GM12801 (cell line): ENCODE measurements around the gene BEGAIN.

ENCODE experiments used
- TF ChIP-seq, protein P1 (sequence below): IDR thresholded peaks from one replicate; pipeline ENCODE4 v1.5.1; 2011; ENCODE audit warnings: control low read depth; ENCODE audit not compliant: insufficient read length; ENCODE audit errors: extremely low read depth

The BEGAIN gene

DNA sequence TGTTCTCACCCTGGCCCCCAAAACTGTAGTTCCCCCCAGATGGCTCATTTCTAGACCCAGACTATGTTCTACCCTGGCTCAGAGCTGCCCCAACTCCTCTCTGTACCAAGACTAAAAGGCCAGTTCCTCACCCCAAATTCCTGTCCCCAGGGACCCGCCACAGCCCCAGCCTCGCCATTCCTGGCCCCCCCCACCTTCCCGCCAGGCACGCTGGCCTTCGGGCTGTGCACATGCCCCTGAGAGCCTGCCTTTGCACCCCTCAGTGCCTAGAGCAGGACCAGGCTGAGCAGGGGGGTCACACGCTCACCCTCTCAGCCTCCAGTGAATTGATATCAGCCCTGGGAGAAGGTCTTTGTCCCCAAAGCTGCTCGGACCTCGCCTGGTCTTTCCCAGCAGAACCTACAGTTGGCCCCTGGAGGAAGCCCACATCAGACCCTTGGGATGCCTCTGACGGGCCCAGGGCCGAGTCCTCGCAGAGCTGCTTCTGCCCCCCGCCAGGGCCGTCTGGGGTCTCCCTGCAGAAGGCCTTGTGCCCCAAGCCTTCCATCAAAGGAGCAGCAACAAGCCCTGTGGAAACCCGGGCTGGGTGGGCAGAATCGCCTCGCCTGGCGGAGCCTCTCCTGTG is 32.4 kb downstream of the BEGAIN start:
- TF ChIP-seq, protein P1, sequence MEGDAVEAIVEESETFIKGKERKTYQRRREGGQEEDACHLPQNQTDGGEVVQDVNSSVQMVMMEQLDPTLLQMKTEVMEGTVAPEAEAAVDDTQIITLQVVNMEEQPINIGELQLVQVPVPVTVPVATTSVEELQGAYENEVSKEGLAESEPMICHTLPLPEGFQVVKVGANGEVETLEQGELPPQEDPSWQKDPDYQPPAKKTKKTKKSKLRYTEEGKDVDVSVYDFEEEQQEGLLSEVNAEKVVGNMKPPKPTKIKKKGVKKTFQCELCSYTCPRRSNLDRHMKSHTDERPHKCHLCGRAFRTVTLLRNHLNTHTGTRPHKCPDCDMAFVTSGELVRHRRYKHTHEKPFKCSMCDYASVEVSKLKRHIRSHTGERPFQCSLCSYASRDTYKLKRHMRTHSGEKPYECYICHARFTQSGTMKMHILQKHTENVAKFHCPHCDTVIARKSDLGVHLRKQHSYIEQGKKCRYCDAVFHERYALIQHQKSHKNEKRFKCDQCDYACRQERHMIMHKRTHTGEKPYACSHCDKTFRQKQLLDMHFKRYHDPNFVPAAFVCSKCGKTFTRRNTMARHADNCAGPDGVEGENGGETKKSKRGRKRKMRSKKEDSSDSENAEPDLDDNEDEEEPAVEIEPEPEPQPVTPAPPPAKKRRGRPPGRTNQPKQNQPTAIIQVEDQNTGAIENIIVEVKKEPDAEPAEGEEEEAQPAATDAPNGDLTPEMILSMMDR = no peak

DNA sequence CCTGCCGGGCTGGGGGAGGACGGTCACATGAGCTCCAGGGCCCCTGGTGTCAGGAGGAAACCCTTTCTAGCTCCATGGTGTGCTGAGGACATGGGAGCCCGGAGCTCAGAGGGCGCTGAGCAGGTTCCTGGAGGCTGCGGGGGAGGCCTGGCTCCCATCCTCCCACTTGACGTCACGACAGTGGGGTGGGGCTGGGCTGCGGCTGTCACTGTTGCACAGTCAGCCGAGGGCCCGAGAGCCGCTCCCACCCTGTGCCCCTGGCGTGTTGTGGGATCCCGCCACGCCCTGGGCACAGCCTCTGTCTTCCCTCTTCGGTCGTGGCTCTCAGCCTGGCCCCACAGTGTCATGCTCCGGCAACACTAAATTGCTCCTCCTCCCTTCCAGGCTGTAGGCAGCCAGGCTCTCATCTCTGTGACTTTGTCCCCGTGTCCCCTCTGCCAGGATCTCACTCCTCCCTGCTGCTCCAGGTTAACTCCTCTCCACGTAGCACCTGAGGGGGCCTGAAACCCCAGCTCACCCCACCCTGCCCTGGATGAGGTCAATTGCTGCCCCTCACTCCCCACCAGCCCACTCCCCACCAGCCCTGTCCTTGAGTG is 33.0 kb downstream of the BEGAIN start:
- TF ChIP-seq, protein P1 = no peak

DNA sequence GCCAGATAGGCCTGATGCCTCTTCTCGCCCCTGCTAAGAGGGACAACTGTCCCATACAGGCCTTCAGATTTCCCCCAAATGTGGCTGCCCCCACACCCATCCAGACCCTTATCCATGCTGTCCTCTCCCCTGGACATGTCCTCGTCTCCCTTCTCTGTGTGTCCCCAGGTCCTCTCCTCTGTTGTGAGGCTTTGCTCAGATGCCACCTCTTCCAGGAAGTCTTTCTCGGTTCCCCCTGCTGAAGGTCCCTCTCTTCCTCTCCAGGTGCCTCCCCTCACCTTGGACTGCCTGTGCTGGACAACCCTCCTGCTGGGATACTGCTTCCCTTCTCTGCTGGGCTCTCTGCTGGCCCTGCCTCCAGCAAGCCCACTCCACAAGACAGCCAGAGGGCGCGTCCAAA is 33.7 kb downstream of the BEGAIN start:
- TF ChIP-seq, protein P1 = no peak

DNA sequence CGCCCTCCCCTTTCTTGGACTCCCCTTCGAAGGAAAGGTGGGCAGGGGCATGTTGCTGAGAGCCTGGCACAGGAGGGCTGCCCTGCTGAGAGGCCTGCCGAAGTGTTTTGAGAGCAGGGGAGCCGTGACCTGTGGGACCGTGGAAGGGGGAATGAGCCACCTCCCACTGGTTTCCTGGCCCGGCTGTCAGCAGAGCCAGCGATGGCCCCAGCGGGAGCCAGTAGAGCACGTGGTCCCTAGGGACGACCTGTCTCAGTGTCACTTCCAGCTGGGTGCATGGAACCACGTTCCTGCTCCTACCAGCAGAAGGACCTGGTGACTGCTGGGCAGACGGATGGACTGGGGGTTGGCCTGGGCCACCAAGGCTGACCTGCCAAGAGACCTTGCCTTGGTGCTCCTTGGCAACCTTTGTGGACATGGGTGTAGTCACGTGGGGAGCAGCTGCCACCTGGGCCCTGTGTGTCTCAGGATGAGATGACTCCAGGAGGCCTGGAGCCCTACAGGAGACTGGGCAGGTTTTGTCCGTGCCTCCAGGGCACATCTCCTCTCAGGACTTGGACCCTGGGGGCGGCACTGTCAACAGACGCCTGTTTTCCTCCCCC is 34.6 kb downstream of the BEGAIN start:
- TF ChIP-seq, protein P1 = no peak

DNA sequence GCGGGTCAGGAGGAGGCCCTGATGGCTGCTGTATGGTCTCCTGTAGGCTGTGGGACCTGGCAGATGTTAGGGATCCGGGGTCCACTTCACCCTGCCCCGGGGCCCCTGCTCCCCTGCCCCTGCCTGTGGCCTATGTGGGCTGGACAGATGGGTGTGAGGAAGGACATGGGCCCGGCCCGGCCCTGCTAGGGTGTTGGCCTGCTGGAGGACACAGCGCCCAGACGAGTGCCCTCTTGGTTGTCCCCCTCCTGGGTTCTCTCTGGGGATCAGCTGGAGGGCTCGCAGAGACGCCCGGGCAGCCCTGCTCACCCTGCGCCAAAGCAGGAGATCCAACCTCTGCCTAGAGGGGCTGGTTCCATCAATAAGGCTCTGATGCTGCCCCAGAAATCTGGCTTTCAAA is 36.2 kb downstream of the BEGAIN start:
- TF ChIP-seq, protein P1 = no peak

DNA sequence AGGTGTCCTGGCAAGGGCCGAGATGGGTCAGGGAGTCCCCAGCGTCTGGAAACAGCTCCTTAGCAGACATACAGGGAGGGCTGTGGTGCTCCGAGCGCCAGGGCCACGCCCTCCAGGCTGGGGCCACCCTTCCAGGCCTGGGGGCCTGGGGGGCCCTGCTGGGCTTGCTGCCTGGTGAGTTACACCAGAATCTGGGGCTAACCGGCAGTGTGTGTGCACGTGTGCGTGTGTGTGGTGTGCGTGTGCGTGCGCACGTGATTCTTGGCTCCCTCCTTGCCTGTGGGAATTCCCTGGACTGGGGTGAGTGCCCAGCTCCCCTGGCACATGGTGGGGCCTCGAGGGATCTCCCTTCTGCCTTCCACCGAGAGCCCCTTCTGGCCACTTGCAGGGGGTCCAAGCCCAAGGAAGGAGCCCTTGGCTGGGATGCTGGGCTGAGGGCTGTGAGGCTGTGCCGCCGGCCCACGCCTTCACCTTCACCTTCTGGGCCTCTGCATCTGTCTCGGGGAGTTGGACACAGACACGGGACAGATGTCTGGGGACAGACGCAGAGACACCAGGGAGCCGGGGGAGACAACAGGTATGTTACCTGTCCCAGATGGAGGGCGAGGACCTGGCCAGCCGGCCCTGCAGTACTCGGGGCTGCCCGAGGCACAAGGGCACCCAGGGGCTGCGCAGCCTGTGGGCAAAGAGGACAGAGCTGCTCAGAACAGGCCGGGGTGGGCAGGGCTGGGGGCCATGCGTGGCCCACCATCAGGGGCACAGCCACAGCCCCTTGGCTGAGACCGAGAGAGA is 37.2 kb downstream of the BEGAIN start:
- TF ChIP-seq, protein P1 = no peak

DNA sequence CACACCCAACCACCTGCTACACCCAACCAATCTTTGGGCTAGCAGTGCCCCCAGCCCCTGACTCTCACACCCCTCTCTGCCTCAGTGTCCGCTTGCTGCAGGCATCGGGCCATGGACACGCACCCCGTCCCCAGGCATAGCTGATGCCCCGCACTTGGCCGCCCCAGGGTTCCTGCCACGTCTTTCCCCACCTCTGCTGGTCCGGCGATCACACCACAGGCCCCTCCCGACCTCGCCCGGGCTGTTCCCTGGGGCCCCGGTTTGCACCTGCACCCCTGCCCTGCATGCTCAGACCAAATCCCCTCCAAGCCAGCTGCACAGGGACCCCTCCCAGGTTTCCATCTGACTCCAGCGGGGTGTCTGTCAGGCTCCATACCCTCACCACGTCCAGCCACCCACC is 38.3 kb downstream of the BEGAIN start:
- TF ChIP-seq, protein P1 = no peak
